Activated naive CD8-positive, alpha-beta T cell treated with anti-CD3 and anti-CD28 coated beads, Interleukin-2, amount 50 U/mL, for 16 hours (primary cell): ENCODE results near the gene BOLA3.
A peak's percentile ranks its signal among the peaks of the same experiment; 100 is the strongest.
"Not testable (repeated sequence)": the region's sequence is repeated elsewhere in the genome, so short reads cannot be mapped to it uniquely, and the experiment has no call there.

ENCODE experiments used
- DNase-seq: peaks from one replicate; pipeline ENCODE4 v3.0.0-alpha.2; 2020; ENCODE audit warnings: low read depth, low spot score

Gene BOLA3

GRCh38 chr2:74149247-74149525, 1.5 kb upstream of the BOLA3 start:
- DNase-seq, result no peak

DNA sequence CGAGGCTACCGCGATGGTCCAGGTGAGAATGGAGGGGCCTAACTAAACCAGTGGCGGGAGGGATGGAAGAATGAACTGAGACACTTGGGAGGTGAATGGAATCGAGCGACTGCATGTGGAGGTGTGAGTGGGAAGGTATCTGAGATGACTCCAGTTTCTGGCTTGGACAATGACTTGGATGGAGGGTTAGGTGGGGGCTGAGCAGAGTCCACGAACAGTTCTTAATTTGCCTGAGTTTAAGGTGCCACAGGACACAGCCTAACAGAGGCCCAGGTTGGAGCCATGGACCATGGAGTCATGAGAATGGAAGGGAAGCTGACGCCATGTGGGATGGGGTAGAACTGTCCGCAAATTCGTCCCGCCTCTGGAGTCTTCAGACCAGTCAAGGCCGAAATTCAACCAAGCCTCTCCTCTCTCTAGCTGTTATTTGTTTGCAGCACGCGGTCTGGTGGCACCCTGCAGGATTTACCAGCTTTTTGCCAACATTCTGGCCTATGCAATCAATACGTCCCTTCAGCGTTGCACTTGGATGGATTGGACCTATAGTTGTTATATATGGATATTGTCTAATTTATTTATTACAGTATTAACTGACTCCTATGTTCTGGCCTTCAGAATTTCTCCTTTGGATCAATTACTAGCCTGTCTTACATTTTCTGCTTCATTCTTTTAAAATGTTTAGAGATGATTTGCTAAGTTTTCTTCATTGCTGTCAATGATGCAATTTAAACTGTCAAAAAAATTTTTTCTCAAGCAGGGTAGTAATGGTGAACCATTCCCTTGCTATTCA, 940 bp upstream of the BOLA3 start:
- no peak for DNase-seq

DNA sequence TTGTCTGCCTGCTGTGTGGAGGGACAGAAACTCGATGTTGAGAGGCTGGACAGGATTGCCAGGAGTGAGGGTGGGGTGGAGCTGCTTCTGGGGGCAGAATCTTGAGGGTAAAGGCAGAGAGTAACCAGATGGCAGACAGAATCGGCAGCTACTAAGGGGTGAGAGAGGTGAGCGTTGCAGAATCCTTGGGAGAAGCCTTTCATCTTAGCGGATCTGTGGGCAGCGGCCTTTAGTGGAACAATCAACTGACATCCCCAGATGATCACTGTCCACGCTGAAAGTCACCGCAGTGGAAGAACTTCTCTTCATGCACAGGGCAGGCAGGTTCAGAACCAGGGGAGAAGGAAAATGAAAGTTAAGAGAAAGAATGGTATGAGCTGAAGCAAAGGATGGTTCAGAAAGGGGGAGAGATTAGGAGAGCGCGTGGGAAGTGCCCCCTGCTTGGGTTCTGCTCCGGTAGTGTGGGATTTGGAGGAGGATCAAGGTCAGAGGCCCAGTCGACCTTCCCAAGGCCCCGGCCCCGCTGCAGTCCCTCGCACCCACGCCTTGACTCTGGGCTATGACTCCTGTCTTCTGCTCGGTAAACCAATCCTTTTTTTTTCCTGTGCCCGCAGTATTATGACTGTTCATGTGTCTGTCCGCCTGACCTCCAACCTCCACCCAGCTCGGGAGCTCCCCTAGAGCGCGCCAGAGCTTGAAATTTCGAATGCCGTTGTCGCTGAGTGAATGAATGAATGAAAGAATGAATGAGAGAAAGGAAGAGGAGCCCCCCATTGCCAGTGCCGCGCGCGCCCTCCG, 584 bp downstream of the BOLA3 start:
- DNase-seq, result no peak

GRCh38 chr2:74142340-74142739, 5.4 kb downstream of the BOLA3 start:
- DNase-seq, result no peak

DNA sequence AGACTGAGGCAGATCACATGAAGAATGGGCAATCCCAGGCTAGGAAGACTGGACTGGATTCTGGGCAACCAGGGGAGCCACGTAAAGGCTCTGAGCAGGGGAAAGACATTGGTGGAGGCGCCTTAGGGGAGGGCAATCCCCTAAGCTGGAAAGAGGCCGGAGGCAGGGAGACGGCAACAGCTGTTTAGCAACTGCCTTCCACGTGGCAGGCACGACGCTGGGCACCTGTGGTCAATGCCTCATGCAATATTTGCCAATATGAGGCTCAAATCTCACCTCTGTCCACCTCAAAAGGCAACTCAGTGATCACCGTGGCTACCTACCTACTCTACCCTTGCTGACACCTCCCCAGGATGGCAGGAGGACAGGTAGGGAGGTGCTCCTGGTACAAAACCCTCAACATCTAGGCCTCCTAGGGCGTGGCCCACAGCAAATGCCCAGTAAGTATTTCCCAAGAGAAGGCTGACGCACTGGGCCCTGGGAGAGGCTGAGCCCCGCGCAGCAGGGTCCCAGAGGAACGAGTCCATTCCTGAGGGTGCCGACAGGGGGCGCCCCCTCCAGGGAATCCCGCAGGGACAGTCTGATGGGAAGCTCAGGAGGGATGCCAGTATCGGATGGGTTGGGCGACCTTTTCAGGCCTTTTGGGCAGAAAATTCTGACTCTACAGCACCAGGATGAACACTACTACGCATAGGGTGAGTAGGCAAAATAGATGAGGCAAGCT, 8.9 kb downstream of the BOLA3 start:
- DNase-seq, result no peak

DNA sequence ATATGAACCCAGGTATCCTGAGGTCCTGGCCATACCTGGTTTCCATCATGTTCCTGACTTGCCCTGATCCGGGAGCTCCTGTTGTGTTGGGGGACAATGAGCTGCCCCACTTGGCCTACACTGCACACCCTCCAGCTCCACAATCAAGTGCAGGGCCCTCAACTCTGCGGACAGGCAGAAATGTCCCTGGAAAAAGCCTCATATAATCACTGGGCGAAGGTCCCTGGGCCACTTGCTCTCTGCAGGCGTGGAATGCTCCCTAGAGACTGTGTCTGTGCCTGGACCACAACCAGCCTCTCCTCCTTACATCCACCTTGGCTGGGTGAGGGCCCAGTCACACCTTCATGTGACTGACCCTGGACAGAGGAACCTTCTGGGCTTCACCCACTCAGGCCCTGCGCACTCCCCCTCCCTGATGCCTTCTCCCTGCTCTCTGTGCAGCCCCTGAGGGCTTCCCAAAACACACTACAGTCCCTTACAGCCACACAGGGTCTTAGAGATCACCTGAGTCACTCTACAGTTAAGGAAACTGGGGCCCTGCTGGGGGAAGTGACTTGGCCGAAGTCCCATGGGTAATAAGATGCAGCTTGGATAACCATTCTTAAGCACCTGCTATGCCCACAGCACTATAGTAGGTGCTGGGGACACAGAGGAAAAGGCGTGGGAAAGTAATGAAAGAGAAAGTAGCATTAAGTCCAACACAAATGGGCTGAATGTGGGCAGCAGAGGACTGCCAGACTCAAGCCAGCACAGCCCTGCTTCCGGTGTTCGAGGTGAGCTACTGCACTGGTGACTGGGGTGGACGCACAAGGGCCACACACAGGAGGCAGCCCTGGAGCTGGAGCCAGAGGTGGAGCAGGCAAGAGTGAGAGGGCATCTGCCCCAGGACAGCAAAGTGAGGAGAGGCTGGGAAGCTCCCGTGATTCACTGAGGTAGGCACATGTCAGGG, 9.8 kb downstream of the BOLA3 start:
- DNase-seq, result no peak

GRCh38 chr2:74131901-74132300, 15.8 kb downstream of the BOLA3 start:
- DNase-seq, result no peak

DNA sequence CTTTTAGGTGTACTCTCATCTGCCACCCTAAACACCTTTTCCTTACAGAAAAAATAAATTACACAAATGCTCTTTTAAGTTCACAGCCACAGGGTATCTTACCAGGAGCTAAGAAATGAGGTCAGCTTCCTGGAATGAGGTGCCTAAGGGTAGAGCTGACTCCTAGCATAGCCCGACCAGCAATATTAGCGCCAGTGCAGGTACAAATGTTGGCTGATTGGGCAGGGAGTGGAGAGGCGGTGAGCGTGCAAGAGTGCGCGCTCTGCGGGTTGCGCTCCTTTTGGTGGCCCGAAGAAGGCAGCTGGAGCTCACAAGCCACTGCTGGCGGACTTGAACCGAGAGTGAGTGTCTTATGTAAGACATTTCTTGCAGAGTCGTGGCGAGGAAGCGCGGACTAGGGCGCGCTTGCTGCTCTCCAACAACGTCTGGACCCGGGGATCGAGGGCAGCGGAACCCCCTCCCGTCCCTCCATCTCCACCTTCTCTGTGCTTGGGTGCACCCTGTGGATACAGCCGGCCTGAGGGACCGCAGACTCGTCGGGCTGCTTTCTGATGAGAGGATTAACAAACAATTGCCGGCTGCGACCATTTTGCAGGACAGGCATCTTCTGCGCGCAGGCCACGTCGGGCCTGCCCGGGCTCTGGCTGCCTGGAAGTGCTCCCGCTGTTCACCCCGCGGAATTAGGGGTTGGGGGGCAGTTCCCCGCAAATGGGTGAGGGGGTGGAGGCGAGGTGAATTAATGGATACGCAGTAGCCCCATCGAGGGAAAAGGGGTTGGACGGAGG, 17.3 kb downstream of the BOLA3 start:
- no peak for DNase-seq

DNA sequence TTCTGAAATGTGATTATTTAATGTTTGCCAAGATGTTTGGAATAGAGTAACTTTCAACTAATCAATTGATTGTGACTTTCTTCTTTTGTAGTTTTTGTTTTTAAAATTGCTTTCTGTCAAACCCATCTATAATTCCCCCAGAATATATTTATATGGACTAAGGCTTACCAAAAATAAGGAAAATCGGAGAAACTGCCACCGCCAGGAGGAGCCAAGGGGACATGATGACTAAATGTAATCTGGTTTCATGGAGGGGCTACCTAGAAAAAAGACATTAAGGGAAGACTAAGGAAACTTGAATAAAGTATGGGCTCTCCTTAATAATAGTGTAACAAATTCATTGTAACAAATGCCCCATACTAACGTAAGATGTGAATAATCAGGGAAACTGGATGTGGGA, 19.5 kb downstream of the BOLA3 start:
- DNase-seq, result no peak

DNA sequence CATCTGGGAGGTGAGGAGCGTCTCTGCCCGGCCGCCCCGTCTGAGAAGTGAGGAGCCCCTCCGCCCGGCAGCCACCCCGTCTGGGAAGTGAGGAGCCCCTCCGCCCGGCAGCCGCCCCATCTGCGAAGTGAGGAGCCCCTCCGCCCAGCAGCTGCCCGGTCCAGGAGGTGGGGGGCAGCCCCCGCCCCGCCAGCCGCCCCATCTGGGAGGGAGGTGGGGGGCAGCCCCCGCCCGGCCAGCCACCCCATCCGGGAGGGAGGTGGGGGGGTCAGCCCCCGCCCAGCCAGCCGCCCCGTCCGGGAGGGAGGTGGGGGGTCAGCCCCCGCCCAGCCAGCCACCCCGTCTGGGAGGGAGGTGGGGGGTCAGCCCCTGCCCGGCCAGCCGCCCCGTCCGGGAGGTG, 23.8 kb downstream of the BOLA3 start:
- not testable (repeated sequence) for DNase-seq

- not testable (repeated sequence) for DNase-seq
These were observed 25.9 kb downstream of the BOLA3 start for GRCh38 chr2:74121846-74122245.

DNA sequence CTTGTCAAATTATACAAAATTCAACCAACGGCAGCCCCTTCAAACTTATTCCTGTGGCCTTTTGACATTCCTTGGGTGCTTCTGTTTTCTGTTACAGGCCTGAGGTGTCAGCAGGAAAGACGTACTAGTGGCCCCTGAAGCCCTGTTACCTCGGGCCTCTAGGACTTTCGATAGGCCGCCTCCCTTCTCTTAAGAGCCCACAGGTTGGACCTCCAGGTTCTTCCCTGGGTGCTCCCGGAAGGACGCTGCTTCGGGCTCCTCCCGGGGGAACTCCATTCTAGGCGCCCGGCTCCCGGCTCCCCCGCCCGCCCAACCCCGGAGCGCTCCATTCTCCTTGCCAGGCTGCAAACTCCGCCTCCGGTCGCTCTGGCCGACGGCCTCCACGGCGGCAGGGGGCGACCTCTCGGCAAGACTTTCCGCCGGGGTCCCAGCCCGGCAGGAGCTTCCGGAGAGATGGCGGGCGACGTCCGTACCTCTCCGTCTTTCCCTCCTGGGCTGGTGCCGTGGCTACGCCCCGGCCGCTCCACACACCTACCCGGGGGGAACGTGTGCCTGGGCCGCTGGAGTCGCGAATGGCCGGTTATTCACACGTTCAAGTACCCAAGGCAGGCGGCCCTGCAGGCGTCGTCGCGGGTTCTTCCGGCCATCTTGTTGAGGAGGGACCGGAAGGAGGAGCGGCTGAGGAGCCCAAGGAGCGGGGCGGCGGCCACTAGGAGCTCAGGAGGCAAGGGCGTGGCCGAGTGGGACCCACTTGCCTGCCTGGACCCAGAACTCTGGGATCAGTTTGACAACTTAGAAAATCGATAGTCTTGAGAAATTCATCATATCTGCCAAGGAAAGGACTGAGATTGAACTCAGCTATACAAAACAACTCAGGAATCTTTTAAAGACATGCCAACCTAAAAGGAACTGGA, 27.5 kb downstream of the BOLA3 start:
- peak; percentile 71 for DNase-seq

DNA sequence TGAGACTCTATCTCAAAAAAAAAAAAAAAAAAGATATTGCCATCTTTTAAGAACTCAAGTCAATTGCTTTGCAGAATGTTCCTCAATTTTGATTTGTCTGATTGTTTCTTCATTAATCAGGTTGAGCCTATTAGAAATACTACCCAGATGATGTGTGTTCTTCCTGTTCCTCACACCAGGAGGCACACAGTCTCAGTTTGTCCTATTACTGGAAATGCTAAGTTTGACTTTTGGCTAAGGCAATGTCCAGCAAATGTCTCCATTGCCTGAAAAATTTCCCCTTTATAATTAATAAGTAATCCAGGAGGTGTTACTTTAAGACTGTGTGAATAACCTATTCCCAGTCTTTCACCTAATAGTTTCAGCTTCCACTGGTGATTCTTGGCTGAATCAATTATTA, 28.4 kb downstream of the BOLA3 start:
- no peak for DNase-seq

GRCh38 chr2:74111380-74111779, 36.3 kb downstream of the BOLA3 start:
- DNase-seq, result no peak

DNA sequence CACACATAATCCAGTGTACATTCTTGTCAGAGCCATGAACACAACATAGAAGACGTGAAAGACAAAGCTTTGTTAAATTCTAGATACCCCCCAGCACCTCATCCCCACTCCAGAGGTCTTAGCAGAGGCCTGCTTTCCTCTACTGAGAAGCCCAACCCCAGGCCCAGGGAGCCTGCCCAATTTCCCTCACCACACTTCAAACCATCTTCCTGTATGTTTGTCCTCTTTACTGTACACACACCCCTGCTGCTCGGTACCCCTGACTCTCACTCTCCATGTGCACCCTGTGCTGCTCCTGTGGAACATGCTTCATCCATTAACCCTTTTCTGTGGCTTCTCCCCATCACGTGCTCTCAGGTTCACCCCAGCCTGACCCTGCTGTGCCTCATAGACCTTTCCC, 37.2 kb downstream of the BOLA3 start:
- DNase-seq, result no peak

GRCh38 chr2:74109551-74109950, 38.2 kb downstream of the BOLA3 start:
- DNase-seq, result no peak

DNA sequence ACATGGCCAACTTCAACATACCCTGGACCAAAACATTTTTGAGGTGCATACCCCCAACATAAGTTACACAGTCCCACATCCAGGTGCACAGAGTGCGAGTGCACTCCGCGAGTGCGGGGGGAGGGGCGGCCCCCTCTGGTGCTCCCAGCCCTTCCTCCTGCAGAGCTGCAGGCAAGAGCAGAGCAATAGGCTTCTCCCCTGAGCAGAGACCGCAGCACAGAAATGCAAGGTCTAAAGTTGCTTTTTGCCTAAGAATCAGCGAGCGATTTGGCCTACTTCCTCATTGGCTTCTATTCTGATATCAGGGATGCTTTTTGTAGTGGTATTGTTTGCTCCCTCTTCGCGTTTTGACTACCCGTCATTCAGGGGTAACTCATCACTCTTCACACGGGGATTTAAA, 40.6 kb downstream of the BOLA3 start:
- no peak for DNase-seq

GRCh38 chr2:74105413-74105812, 42.3 kb downstream of the BOLA3 start:
- DNase-seq, result no peak

DNA sequence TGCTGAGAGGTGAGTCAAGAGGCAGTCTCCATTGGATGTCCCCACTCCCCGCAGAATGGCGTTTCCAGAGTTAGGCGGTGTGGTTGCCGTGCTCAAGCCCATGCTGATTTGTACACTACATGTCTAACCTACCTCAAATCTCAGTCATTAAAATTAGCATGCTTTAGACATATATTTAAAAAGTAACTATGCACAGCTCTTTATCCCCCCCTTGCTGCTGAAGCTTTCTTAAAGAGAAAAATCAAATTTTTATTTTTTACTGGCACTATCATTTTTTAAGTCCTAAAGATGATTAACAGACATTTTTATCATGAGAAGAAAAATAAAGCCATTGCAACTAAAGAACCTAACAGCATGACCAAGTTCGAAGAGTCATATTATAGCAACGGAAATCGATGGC, 42.9 kb downstream of the BOLA3 start:
- DNase-seq, result no peak

DNA sequence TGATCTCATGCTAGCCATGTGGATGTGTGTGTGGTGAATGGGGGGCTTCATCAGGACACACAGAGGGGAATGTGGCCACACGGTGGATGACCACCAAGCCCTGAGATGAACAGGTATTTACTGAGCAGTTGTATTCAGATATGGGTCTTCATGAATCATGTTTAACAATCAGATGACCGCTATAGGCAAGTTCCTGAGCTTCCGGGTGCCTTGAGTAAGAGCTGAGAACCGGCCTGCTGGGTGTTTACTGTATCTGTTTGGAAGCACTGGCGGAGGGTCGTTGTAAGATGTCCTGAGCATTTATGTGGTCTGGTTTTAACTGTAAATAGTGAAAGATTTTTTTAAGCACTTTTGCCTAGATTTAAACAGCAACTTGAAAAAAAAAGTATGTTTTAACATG, 43.9 kb downstream of the BOLA3 start:
- no peak for DNase-seq
